GM04503 (cell line): ENCODE data around the gene FBXL2.

Experiments used
- DNase-seq: peaks from one replicate; pipeline ENCODE4 v3.0.0-alpha.2; 2012; ENCODE audit warnings: low read depth

FBXL2 gene

GRCh38 chr3:33277193-33277882 is at the start of gene FBXL2:
Gene FBXL2, plus strand, starts transcription at chr3:33277442. Its CDS starts 71 bp downstream, at chr3:33277513.
- DNase-seq: no peak

GRCh38 chr3:33229066-33229465 is 48.2 kb upstream of the FBXL2 start:
- DNase-seq: no peak

- DNase-seq: no peak
These were observed 47.3 kb upstream of the FBXL2 start for GRCh38 chr3:33229947-33230346.

GRCh38 chr3:33231756-33232465 is 45.3 kb upstream of the FBXL2 start:
- DNase-seq: no peak

- DNase-seq: no peak
These were observed 43.4 kb upstream of the FBXL2 start for GRCh38 chr3:33233884-33234283.

GRCh38 chr3:33236005-33236404 is 41.2 kb upstream of the FBXL2 start:
- DNase-seq: no peak

- no peak for DNase-seq
These were observed 39.8 kb upstream of the FBXL2 start for GRCh38 chr3:33237439-33237838.

GRCh38 chr3:33238923-33239322 is 38.3 kb upstream of the FBXL2 start:
- DNase-seq: no peak

GRCh38 chr3:33240261-33240660 is 37.0 kb upstream of the FBXL2 start:
- no peak for DNase-seq

GRCh38 chr3:33246786-33247185 is 30.5 kb upstream of the FBXL2 start:
- DNase-seq: no peak

- DNase-seq: no peak
These were observed 26.5 kb upstream of the FBXL2 start for GRCh38 chr3:33250712-33251111.

GRCh38 chr3:33256249-33256648 is 21.0 kb upstream of the FBXL2 start:
- no peak for DNase-seq

- no peak for DNase-seq
These were observed 17.1 kb upstream of the FBXL2 start for GRCh38 chr3:33260104-33260503.

GRCh38 chr3:33269385-33269784 is 7.9 kb upstream of the FBXL2 start:
- DNase-seq: no peak

- no peak for DNase-seq
These were observed 5.9 kb upstream of the FBXL2 start for GRCh38 chr3:33271324-33271723.

GRCh38 chr3:33273628-33274027 is 3.6 kb upstream of the FBXL2 start:
- no peak for DNase-seq

GRCh38 chr3:33278163-33278562 is 921 bp downstream of the FBXL2 start:
- DNase-seq: no peak

GRCh38 chr3:33287672-33288282 is 10.5 kb downstream of the FBXL2 start:
- DNase-seq: no peak

- DNase-seq: peak; percentile 77
These were observed 22.3 kb downstream of the FBXL2 start for GRCh38 chr3:33299395-33300081.

- DNase-seq: no peak
These were observed 35.1 kb downstream of the FBXL2 start for GRCh38 chr3:33312361-33312760.

- DNase-seq: no peak
These were observed 36.1 kb downstream of the FBXL2 start for GRCh38 chr3:33313331-33313730.

GRCh38 chr3:33314993-33315392 is 37.8 kb downstream of the FBXL2 start:
- DNase-seq: no peak

GRCh38 chr3:33315826-33316225 is 38.6 kb downstream of the FBXL2 start:
- no peak for DNase-seq
